Stimulated activated naive B cell treated with anti-CD40 and anti-IgM and Interleukin-4, amounts not matched to agents 10 μg/mL and 1 μg/mL and 100 μg/mL, for 72 hours (primary cell): Measurements from ENCODE around the gene AFF2.

Experiments used
- ATAC-seq, 2 donors: fragments of 150-1000 bp; cut with Tn5 transposase; replicated peaks; 2 replicates each; pipeline ENCODE4 v1.10.0; 2021; ENCODE audit warnings: moderate library complexity in 1 of 2
- DNase-seq: peaks from one replicate; pipeline ENCODE4 v3.0.0; 2021
- H3K27ac Mint-ChIP-seq: one replicate; pipeline ENCODE4 v1.8.0; 2022; ENCODE audit warnings: mild to moderate bottlenecking, mixed read lengths
- H3K27me3 Mint-ChIP-seq, 2 donors: one replicate each; pipeline ENCODE4 v1.8.0; 2022; ENCODE audit warnings: mixed read lengths in 2 of 2
- H3K36me3 Mint-ChIP-seq, 2 donors: one replicate each; pipeline ENCODE4 v1.8.0; 2022; ENCODE audit warnings: mixed read lengths in 2 of 2, mild to moderate bottlenecking in 1 of 2
- H3K4me1 Mint-ChIP-seq, 2 donors: one replicate each; pipeline ENCODE4 v1.8.0; 2022; ENCODE audit warnings: mixed read lengths in 2 of 2, mild to moderate bottlenecking in 1 of 2
- H3K4me3 Mint-ChIP-seq, 2 donors: one replicate each; pipeline ENCODE4 v1.8.0; 2022; ENCODE audit warnings: mild to moderate bottlenecking in 2 of 2, mixed read lengths in 2 of 2, moderate library complexity in 1 of 2
- H3K9me3 Mint-ChIP-seq, 2 donors: one replicate each; pipeline ENCODE4 v1.8.0; 2022; ENCODE audit warnings: mixed read lengths in 2 of 2, mild to moderate bottlenecking in 1 of 2

AFF2 gene

DNA sequence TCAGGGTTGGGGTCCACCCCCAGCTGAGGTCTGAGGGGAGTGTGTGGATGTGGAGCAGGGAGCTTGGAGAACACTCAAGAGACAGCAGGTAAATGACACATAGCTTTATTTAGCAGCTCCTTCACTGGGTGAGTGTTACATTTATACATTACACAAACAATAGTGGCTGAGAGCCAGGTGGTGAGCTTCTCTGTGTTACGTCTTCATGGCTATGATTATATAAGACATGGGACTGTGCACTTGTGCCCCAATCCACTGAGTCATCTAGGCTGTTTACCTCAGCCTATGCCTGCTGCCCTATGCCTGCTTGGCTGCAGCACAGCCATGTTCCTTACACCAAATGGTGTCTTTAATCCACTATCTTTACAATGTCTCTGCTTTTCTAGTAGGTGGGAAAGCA, 459.6 kb downstream of the AFF2 start:
- Mint-ChIP-seq H3K27me3 (no peaks in the 10 kb centered on the region), H3K27ac (no peak overlapping the region), H3K4me3 (no peak overlapping the region), H3K4me1 (no peaks in the 10 kb centered on the region), H3K9me3 (no peaks in the 10 kb centered on the region), H3K36me3 (no peaks in the 10 kb centered on the region)
- no peak for ATAC-seq
- DNase-seq = no peak

GRCh38 chrX:148961985-148962384, 461.6 kb downstream of the AFF2 start:
- H3K27ac Mint-ChIP-seq = no peak overlapping the region
- no peaks in the 10 kb centered on the region for H3K4me1 Mint-ChIP-seq
- ATAC-seq (no peak), DNase-seq (no peak)
- H3K27me3 Mint-ChIP-seq = no peaks in the 10 kb centered on the region
- H3K36me3 Mint-ChIP-seq = no peaks in the 10 kb centered on the region
- H3K4me3 Mint-ChIP-seq = no peak overlapping the region
- H3K9me3 Mint-ChIP-seq = no peaks in the 10 kb centered on the region

- Mint-ChIP-seq H3K9me3 (no peaks in the 10 kb centered on the region), H3K4me1 (no peaks in the 10 kb centered on the region), H3K4me3 (no peak overlapping the region), H3K27ac (no peak overlapping the region), H3K27me3 (no peaks in the 10 kb centered on the region), H3K36me3 (no peaks in the 10 kb centered on the region)
- DNase-seq (no peak), ATAC-seq (no peak)
These were observed 476.4 kb downstream of the AFF2 start for GRCh38 chrX:148976571-148977400.

DNA sequence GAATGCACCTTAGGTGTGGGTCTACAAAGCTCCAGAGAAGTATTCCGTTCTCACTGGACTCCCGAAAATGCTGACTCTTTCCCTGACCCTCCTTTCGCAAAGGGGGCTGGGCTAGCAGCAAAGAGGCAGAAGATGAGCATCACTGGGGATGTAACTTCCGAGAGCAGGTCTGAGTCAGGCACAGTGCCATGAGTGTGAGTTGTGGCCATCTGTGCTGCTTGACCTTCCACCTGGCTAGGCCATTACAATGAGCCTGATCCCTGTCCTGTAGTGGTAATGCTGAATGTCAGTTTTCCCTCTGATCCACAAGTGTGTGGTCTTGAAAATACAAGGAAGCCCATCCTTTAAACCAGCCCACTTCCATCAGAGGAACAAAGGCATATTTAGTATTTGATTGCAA, 479.4 kb downstream of the AFF2 start:
- Mint-ChIP-seq H3K4me1 (peaks cover 0 to 2% of the 10 kb centered on the region in 2 donors), H3K27ac (no peak overlapping the region)

DNA sequence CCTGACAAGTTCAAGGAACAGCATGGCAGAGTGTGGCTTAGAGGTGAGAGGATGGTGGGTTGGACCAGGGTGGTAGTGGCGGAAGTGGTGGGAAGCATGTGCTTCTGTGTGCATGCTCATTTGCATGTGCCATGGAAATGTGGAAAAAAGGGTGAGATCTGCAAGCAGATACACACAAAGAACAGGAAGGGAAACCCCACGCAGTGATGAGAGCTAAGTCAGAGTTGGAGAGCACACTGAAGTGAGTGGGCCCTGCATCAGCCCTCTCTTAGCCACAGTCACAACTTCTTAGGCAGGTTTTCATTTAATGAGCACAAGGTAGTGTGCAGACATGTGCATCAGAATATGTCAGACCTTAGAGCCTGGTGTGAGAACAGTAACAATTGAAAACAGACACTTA, 483.8 kb downstream of the AFF2 start:
- Mint-ChIP-seq H3K9me3 (peaks cover 0 to 2% of the 10 kb centered on the region in 2 donors), H3K27ac (no peak overlapping the region), H3K36me3 (no peaks in the 10 kb centered on the region), H3K27me3 (no peaks in the 10 kb centered on the region), H3K4me1 (peaks cover 0 to 2% of the 10 kb centered on the region in 2 donors), H3K4me3 (no peak overlapping the region)
- ATAC-seq = no peak
- no peak for DNase-seq

More for the DNA sequence above, 479.4 kb downstream of the AFF2 start:
- Mint-ChIP-seq H3K9me3 (no peaks in the 10 kb centered on the region), H3K27me3 (no peaks in the 10 kb centered on the region), H3K4me3 (no peak overlapping the region), H3K36me3 (no peaks in the 10 kb centered on the region)
- ATAC-seq (no peak), DNase-seq (no peak)

- Mint-ChIP-seq H3K36me3 (no peaks in the 10 kb centered on the region), H3K27me3 (no peaks in the 10 kb centered on the region), H3K9me3 (peaks cover 0 to 2% of the 10 kb centered on the region in 2 donors), H3K4me1 (no peaks in the 10 kb centered on the region), H3K4me3 (no peak overlapping the region), H3K27ac (no peak overlapping the region)
- DNase-seq (no peak), ATAC-seq (no peak)
These were observed 491.1 kb downstream of the AFF2 start for GRCh38 chrX:148991502-148991901.

DNA sequence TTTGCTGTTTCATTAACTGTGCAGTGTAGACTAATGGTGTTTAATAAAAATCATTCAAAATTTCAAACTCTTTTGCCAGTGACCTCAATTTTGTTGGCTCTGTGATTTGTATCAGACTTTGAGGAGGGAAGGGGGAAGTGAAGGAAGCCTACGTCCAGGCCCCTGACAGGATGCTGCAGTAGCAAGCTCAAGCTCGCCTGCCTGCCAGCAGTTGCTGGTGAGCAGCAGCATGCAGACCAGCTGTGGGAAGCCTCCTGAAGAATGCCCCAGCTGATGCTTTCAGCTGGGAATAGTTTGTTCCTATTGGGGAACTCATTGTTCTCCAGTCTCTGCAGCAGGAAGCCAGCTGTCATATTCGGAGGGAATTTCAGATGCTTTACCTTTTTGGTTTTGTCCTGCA, 495.2 kb downstream of the AFF2 start:
- no peak overlapping the region for H3K4me3 Mint-ChIP-seq
- H3K9me3 Mint-ChIP-seq = no peaks in the 10 kb centered on the region
- ATAC-seq = no peak
- H3K4me1 Mint-ChIP-seq = no peaks in the 10 kb centered on the region
- H3K36me3 Mint-ChIP-seq = no peaks in the 10 kb centered on the region
- H3K27me3 Mint-ChIP-seq = no peaks in the 10 kb centered on the region
- DNase-seq = no peak
- no peak overlapping the region for H3K27ac Mint-ChIP-seq

DNA sequence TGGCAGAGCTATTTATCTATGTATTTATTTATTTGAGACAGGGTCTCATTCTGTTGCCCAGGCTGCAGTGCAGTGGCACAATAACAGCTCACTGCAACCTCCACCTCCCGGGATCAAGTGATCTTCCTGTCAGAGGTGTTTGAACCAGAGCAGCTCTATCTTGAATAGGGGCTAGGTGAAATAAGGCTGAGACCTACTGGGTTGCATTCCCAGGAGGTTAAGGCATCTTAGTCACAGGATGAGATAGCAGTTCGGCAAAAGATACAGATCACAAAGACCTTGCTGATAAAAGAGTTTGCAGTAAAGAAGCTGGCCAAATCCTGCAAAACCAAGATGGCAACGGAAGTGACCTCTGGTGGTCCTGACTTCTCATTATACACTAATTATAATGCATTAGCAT, 501.9 kb downstream of the AFF2 start:
- Mint-ChIP-seq H3K9me3 (no peaks in the 10 kb centered on the region), H3K4me1 (peaks cover 0 to 8% of the 10 kb centered on the region in 2 donors), H3K36me3 (no peaks in the 10 kb centered on the region), H3K27me3 (no peaks in the 10 kb centered on the region), H3K4me3 (no peak overlapping the region), H3K27ac (no peak overlapping the region)
- no peak for DNase-seq
- ATAC-seq = no peak

- no peaks in the 10 kb centered on the region for H3K27me3 Mint-ChIP-seq
- no peaks in the 10 kb centered on the region for H3K9me3 Mint-ChIP-seq
- H3K4me3 Mint-ChIP-seq = no peak overlapping the region
- H3K36me3 Mint-ChIP-seq = no peaks in the 10 kb centered on the region
- no peak overlapping the region for H3K27ac Mint-ChIP-seq
- ATAC-seq (peak in 1 of 2 donors; percentile 62), DNase-seq (no peak)
- peaks cover 0 to 8% of the 10 kb centered on the region in 2 donors for H3K4me1 Mint-ChIP-seq
These were observed 503.6 kb downstream of the AFF2 start for GRCh38 chrX:149003863-149004660.

DNA sequence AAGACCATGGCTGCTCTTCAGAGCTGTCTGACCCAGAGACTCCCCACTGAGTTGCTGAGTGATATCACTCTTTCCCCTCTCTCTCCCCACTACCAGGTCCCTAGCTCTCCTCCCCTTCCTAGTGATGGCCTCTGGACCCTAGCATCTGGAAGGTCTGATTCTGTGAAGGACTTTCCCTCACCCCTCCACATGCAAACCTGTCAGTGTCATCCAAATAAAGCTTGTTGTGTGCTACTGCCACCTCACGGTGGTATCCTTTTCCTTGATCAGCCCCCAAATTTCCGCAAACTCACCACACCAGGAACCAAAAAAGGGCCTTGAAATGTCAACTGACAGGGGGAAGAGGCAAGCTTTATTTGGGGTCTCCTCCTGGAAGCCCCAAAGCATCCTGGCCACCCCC, 504.5 kb downstream of the AFF2 start:
- DNase-seq = no peak
- Mint-ChIP-seq H3K9me3 (no peaks in the 10 kb centered on the region), H3K27me3 (no peaks in the 10 kb centered on the region), H3K27ac (no peak overlapping the region), H3K4me3 (no peak overlapping the region), H3K4me1 (peaks cover 0 to 8% of the 10 kb centered on the region in 2 donors), H3K36me3 (no peaks in the 10 kb centered on the region)
- peak in 1 of 2 donors; percentile 18 for ATAC-seq

DNA sequence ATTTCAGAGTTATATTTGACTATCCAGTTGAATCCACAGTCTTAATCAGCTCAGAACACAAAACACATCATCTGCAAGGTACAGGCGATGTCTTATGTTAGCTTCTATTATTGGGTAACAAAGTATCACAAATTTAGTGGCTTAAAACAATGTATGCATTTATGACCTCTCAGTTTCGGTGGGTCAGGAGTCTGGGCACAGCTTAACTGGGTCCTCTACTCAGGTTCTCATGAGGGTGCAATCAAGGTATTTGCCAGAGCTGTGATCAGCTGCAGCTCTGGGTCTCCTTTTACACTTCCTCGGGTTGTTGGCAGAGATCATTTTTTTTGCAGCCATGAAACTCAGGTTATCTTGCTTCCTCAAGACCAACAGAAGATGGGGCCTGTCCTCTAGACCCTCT, 505.8 kb downstream of the AFF2 start:
- H3K9me3 Mint-ChIP-seq = no peaks in the 10 kb centered on the region
- no peaks in the 10 kb centered on the region for H3K27me3 Mint-ChIP-seq
- H3K27ac Mint-ChIP-seq = no peak overlapping the region
- peaks cover 0 to 8% of the 10 kb centered on the region in 2 donors for H3K4me1 Mint-ChIP-seq
- ATAC-seq (no peak), DNase-seq (no peak)
- no peak overlapping the region for H3K4me3 Mint-ChIP-seq
- no peaks in the 10 kb centered on the region for H3K36me3 Mint-ChIP-seq

GRCh38 chrX:149007423-149007822, 507.0 kb downstream of the AFF2 start:
- H3K4me3 Mint-ChIP-seq = no peak overlapping the region

DNA sequence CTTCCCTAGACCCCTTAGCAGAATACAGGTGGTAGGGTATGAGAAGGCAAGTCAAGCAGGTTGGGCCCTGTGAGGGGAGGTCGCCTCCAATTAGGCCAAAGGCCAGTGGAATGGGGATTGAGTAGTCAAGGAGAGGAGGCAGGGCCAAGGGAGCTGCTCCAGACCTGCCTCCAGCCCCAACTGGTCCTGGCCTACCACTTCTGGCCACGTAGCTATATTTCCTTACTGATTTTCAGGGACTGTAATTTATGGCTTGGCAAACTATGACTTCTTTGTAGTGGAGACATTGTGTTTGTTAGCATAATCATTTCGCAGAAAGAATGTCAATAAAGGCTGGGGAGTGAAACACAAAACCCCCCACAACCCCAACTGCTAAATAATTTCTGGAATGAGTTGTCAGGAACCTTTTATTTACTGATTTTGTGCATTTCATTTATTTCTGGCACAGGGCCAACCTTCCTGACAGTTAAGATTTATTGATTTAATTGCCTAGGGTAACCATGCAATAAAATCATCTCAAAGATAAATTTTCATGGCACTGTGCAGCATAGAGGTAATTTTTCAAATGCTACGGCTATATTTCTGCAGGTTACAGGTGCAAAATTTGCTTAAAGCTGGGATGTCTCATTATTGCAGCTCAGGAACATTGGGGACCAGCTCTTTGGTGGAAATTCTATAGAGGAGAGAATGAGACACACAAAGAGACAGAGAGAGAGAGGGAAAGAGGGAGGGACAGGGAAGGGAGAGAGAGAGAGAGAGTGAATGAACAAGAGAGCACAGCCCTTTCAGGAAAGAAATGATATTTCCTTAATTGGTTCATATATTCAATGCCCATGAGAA, 509.8 kb downstream of the AFF2 start:
- DNase-seq (no peak), ATAC-seq (no peak)
- Mint-ChIP-seq H3K4me1 (peaks cover 0 to 1% of the 10 kb centered on the region in 2 donors), H3K27ac (no peak overlapping the region), H3K4me3 (no peak overlapping the region), H3K9me3 (no peaks in the 10 kb centered on the region), H3K36me3 (no peaks in the 10 kb centered on the region), H3K27me3 (no peaks in the 10 kb centered on the region)

More at GRCh38 chrX:149007423-149007822, 507.0 kb downstream of the AFF2 start:
- ATAC-seq (no peak), DNase-seq (no peak)
- H3K27ac Mint-ChIP-seq = no peak overlapping the region
- no peaks in the 10 kb centered on the region for H3K9me3 Mint-ChIP-seq
- no peaks in the 10 kb centered on the region for H3K27me3 Mint-ChIP-seq
- peaks cover 0 to 8% of the 10 kb centered on the region in 2 donors for H3K4me1 Mint-ChIP-seq
- no peaks in the 10 kb centered on the region for H3K36me3 Mint-ChIP-seq

DNA sequence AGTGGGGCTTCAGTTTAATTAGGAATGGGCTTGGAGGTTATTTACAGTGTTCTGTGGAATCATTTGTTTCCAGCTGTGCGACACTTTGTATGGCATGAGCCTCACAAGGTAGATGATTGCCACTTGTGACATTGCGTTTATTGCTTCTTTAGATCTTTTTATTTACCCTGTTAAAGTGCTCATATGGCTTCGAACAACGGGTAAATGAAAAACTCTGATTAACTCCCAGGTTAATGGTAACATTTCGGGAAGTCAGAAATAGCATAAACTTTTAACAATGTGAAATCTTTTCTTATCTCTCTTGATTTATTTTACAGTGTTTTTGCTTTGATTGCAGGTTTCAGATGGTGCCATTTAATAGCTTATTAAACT, 510.4 kb downstream of the AFF2 start:
- Mint-ChIP-seq H3K27me3 (no peaks in the 10 kb centered on the region), H3K27ac (no peak overlapping the region), H3K4me3 (no peak overlapping the region), H3K4me1 (no peaks in the 10 kb centered on the region), H3K36me3 (no peaks in the 10 kb centered on the region), H3K9me3 (no peaks in the 10 kb centered on the region)
- DNase-seq (no peak), ATAC-seq (no peak)
